Measurements from ENCODE around the gene PDCD2L.
"Not testable (repeated sequence)": the region's sequence is repeated elsewhere in the genome, so short reads cannot be mapped to it uniquely, and the experiment has no call there.

The PDCD2L gene

GRCh38 chr19:34373601-34374288 lies 30.5 kb upstream of the PDCD2L start:
- no peak for DNase-seq (ENCODE audit: low read depth in 2 of 2)

- DNase-seq (ENCODE audit: low read depth in 2 of 2) = no peak
These were observed 28.6 kb upstream of the PDCD2L start for GRCh38 chr19:34375598-34375997.

- no peak for DNase-seq (ENCODE audit: low read depth in 2 of 2)
These were observed 23.5 kb upstream of the PDCD2L start for GRCh38 chr19:34380639-34381241.

- no peak for DNase-seq (ENCODE audit: low read depth in 2 of 2)
These were observed 22.6 kb upstream of the PDCD2L start for GRCh38 chr19:34381399-34382251.

GRCh38 chr19:34382471-34382870 lies 21.7 kb upstream of the PDCD2L start:
- no peak for DNase-seq (ENCODE audit: low read depth in 2 of 2)

- DNase-seq (ENCODE audit: low read depth in 2 of 2) = no peak
These were observed 20.6 kb upstream of the PDCD2L start for GRCh38 chr19:34383599-34383998.

- no peak for DNase-seq (ENCODE audit: low read depth in 2 of 2)
These were observed 17.4 kb upstream of the PDCD2L start for GRCh38 chr19:34386645-34387445.

- no peak for DNase-seq (ENCODE audit: low read depth in 2 of 2)
These were observed 16.8 kb upstream of the PDCD2L start for GRCh38 chr19:34387446-34387810.

GRCh38 chr19:34388745-34389144 lies 15.5 kb upstream of the PDCD2L start:
- DNase-seq (ENCODE audit: low read depth in 2 of 2) = not testable (repeated sequence)

GRCh38 chr19:34391813-34392212 lies 12.4 kb upstream of the PDCD2L start:
- no peak for DNase-seq (ENCODE audit: low read depth in 2 of 2)

GRCh38 chr19:34393031-34393430 lies 11.2 kb upstream of the PDCD2L start:
- no peak for DNase-seq (ENCODE audit: low read depth in 2 of 2)

GRCh38 chr19:34393629-34394028 lies 10.6 kb upstream of the PDCD2L start:
- no peak for DNase-seq (ENCODE audit: low read depth in 2 of 2)

- no peak for DNase-seq (ENCODE audit: low read depth in 2 of 2)
These were observed 6.3 kb upstream of the PDCD2L start for GRCh38 chr19:34397853-34398252.

- no peak for DNase-seq (ENCODE audit: low read depth in 2 of 2)
These were observed 4.3 kb upstream of the PDCD2L start for GRCh38 chr19:34399886-34400285.

- not testable (repeated sequence) for DNase-seq (ENCODE audit: low read depth in 2 of 2)
These were observed 3.4 kb upstream of the PDCD2L start for GRCh38 chr19:34400844-34401243.

- no peak for DNase-seq (ENCODE audit: low read depth in 2 of 2)
These were observed 2.1 kb upstream of the PDCD2L start for GRCh38 chr19:34402074-34402600.

GRCh38 chr19:34403784-34404108 lies 453 bp upstream of the PDCD2L start:
- DNase-seq (ENCODE audit: low read depth in 2 of 2) = no peak

- DNase-seq (ENCODE audit: low read depth in 2 of 2) = no peak
These were observed 1.9 kb downstream of the PDCD2L start for GRCh38 chr19:34405892-34406660.

- no peak for DNase-seq (ENCODE audit: low read depth in 2 of 2)
These were observed 4.2 kb downstream of the PDCD2L start for GRCh38 chr19:34408411-34408810.

- DNase-seq (ENCODE audit: low read depth in 2 of 2) = no peak
These were observed 5.3 kb downstream of the PDCD2L start for GRCh38 chr19:34409189-34410164.
